ENCODE results near the gene GRPEL2. TPM values are rescaled to one million over a fixed set of nuclear protein-coding genes. Genes with fewer than 3 reads are reported as not detected.

The GRPEL2 gene
- total and polyA plus RNA-seq, 9 donors: 5.9 to 17.5 (median 12.2) TPM

- Histone ChIP-seq H3K36me3 (no peaks in the 10 kb centered on the region), H3K4me3 (no peak overlapping the region), H3K9me3 (no peaks in the 10 kb centered on the region), H3K4me1 (ENCODE audit: insufficient read depth) (peaks cover 4% of the 10 kb centered on the region), H3K27me3 (no peaks in the 10 kb centered on the region), H3K27ac (no peak overlapping the region)
- WGBS, 3 donors: 72 to 90% (median 88%) methylated on average over 5 to 6 of the region's 6 CpGs
- no peak for TF ChIP-seq EP300 (IDR thresholded peaks at IDR 0.05)
- TF ChIP-seq POLR2A (IDR thresholded peaks at IDR 0.05): no peak
- no peak for TF ChIP-seq CTCF (IDR thresholded peaks at IDR 0.05)
- DNase-seq: no peak
- intact Hi-C loops (cut with DNase I): no loop called here
These were observed 29.5 kb upstream of the GRPEL2 start for GRCh38 chr5:149315753-149316152.

- Histone ChIP-seq H3K27me3 (no peaks in the 10 kb centered on the region), H3K4me1 (ENCODE audit: insufficient read depth) (peaks cover 7% of the 10 kb centered on the region), H3K27ac (no peak overlapping the region), H3K4me3 (no peak overlapping the region), H3K36me3 (no peaks in the 10 kb centered on the region), H3K9me3 (no peaks in the 10 kb centered on the region)
- intact Hi-C loops (cut with DNase I): no loop called here
- TF ChIP-seq CTCF (IDR thresholded peaks at IDR 0.05) (peak in 1 of 3 donors; percentile 74), POLR2A (IDR thresholded peaks at IDR 0.05) (no peak), EP300 (IDR thresholded peaks at IDR 0.05) (no peak)
- peak in 1 of 5 donors; percentile 51 for DNase-seq
- 84 to 87% (median 85%) methylated on average over 14 of the region's 14 CpGs for WGBS, 3 donors
These were observed 27.8 kb upstream of the GRPEL2 start for GRCh38 chr5:149317281-149318048.

GRCh38 chr5:149319174-149319573 lies 26.1 kb upstream of the GRPEL2 start:
- no peak overlapping the region for H3K27ac ChIP-seq
- WGBS, 3 donors: 93 to 99% (median 95%) methylated on average over 3 of the region's 3 CpGs
- peaks cover 7% of the 10 kb centered on the region for H3K4me1 ChIP-seq (ENCODE audit: insufficient read depth)
- H3K9me3 ChIP-seq: no peaks in the 10 kb centered on the region
- DNase-seq: no peak
- no peaks in the 10 kb centered on the region for H3K36me3 ChIP-seq
- no peak overlapping the region for H3K4me3 ChIP-seq
- intact Hi-C loops (cut with DNase I): no loop called here
- H3K27me3 ChIP-seq: no peaks in the 10 kb centered on the region
- no peak for TF ChIP-seq POLR2A (IDR thresholded peaks at IDR 0.05)
- no peak for TF ChIP-seq CTCF (IDR thresholded peaks at IDR 0.05)
- no peak for TF ChIP-seq EP300 (IDR thresholded peaks at IDR 0.05)

GRCh38 chr5:149320791-149321330 lies 24.4 kb upstream of the GRPEL2 start:
- TF ChIP-seq CTCF (IDR thresholded peaks at IDR 0.05) (no peak), POLR2A (IDR thresholded peaks at IDR 0.05) (no peak), EP300 (IDR thresholded peaks at IDR 0.05) (no peak)
- Histone ChIP-seq H3K4me3 (no peak overlapping the region), H3K4me1 (ENCODE audit: insufficient read depth) (peaks cover 7% of the 10 kb centered on the region), H3K27ac (peak overlapping the region; percentile 30 to 54), H3K9me3 (no peaks in the 10 kb centered on the region), H3K27me3 (no peaks in the 10 kb centered on the region), H3K36me3 (no peaks in the 10 kb centered on the region)
- 6 to 18% (median 9%) methylated on average over 4 of the region's 4 CpGs for WGBS, 3 donors
- intact Hi-C loops (cut with DNase I): no loop called here
- DNase-seq: peak; percentile 82 to 94 (median 90)

All from ovary (tissue), 9 donors.